Neuronal stem cell (in vitro differentiated cells): ENCODE data around the gene PDPR.
"Not testable (repeated sequence)": the region's sequence is repeated elsewhere in the genome, so short reads cannot be mapped to it uniquely, and the experiment has no call there.

Source experiments
- DNase-seq: peaks from one replicate; pipeline ENCODE4 v3.0.0-alpha.2; 2013; ENCODE audit warnings: low spot score
- H2AFZ ChIP-seq: one replicate; pipeline ENCODE4 v1.6.1; 2013; ENCODE audit warnings: mild to moderate bottlenecking, low read length, inconsistent platforms
- H2AK5ac ChIP-seq: 2 replicates; pipeline ENCODE4 v1.6.1; 2013; ENCODE audit warnings: low read depth, mild to moderate bottlenecking, inconsistent platforms, low read length, moderate library complexity, mixed read lengths
- H2BK120ac ChIP-seq: 2 replicates; pipeline ENCODE4 v1.6.1; 2013; ENCODE audit warnings: low read depth, mild to moderate bottlenecking, inconsistent platforms, low read length, moderate library complexity, mixed read lengths
- H2BK12ac ChIP-seq: one replicate; pipeline ENCODE4 v1.6.1; 2013; ENCODE audit warnings: low read length, inconsistent platforms
- H2BK15ac ChIP-seq: 2 replicates; pipeline ENCODE4 v1.6.1; 2013; ENCODE audit warnings: mild to moderate bottlenecking, low read length, inconsistent platforms, mixed read lengths
- H2BK5ac ChIP-seq: one replicate; pipeline ENCODE4 v1.6.1; 2013; ENCODE audit warnings: inconsistent platforms, mild to moderate bottlenecking, low read length, moderate library complexity
- H3K14ac ChIP-seq: one replicate; pipeline ENCODE4 v1.6.1; 2013; ENCODE audit warnings: low read length, inconsistent platforms
- H3K18ac ChIP-seq: 2 replicates; pipeline ENCODE4 v1.6.1; 2013; ENCODE audit warnings: low read length, inconsistent platforms
- H3K23ac ChIP-seq: 2 replicates; pipeline ENCODE4 v1.6.1; 2013; ENCODE audit warnings: low read depth, mild to moderate bottlenecking, mixed read lengths, low read length, inconsistent platforms; ENCODE audit not compliant: poor library complexity
- H3K27ac ChIP-seq: replicated peaks from 3 replicates; pipeline ENCODE4 v1.5.1; 2013; ENCODE audit warnings: low read length, inconsistent platforms
- H3K27me3 ChIP-seq, 3 experiments: 2 replicates each; pipeline ENCODE4 v1.6.1; 2013; ENCODE audit warnings: low read length in 3 of 3, mild to moderate bottlenecking in 2 of 3, inconsistent platforms in 1 of 3, low read depth in 1 of 3, mixed read lengths in 1 of 3, moderate library complexity in 1 of 3; ENCODE audit not compliant: control insufficient read depth in 3 of 3, insufficient read depth in 3 of 3
- H3K36me3 ChIP-seq, 2 donors: replicated peaks in 1 of 2; 2 replicates each; pipeline ENCODE4 v1.6.1; 2013; ENCODE audit warnings: low read length in 2 of 2; ENCODE audit not compliant: control insufficient read depth in 2 of 2, insufficient read depth in 2 of 2
- H3K4ac ChIP-seq: 2 replicates; pipeline ENCODE4 v1.6.1; 2013; ENCODE audit warnings: inconsistent platforms, mild to moderate bottlenecking, low read length, moderate library complexity
- H3K4me1 ChIP-seq, 2 donors: 1 replicate in 1 of 2; 2 replicates in 1 of 2; pipeline ENCODE4 v1.6.1; 2013; ENCODE audit warnings: low read length in 2 of 2, low read depth in 1 of 2; ENCODE audit not compliant: control insufficient read depth in 2 of 2, insufficient read depth in 1 of 2
- H3K4me2 ChIP-seq: one replicate; pipeline ENCODE4 v1.6.1; 2013; ENCODE audit warnings: mild to moderate bottlenecking, low read length, inconsistent platforms; ENCODE audit not compliant: insufficient read depth, poor library complexity, severe bottlenecking
- H3K4me3 ChIP-seq, 2 donors: 2 replicates each; pipeline ENCODE4 v1.5.1; 2013; ENCODE audit warnings: low read length in 2 of 2, mild to moderate bottlenecking in 2 of 2, inconsistent platforms in 1 of 2, moderate library complexity in 1 of 2
- H3K79me1 ChIP-seq: one replicate; pipeline ENCODE4 v1.6.1; 2013; ENCODE audit warnings: low read depth, mild to moderate bottlenecking, inconsistent platforms, low read length, moderate library complexity
- H3K9ac ChIP-seq: one replicate; pipeline ENCODE4 v1.6.1; 2013; ENCODE audit warnings: mild to moderate bottlenecking, low read depth, low read length, inconsistent platforms; ENCODE audit not compliant: poor library complexity
- H3K9me3 ChIP-seq, 2 donors: replicated peaks in 1 of 2; 2 replicates each; pipeline versions ENCODE3 to v1.6.1; 2013; ENCODE audit warnings: low read length in 2 of 2, mild to moderate bottlenecking in 2 of 2, inconsistent platforms in 1 of 2, low read depth in 1 of 2, mixed read lengths in 1 of 2, moderate library complexity in 1 of 2; ENCODE audit not compliant: control insufficient read depth in 2 of 2, insufficient read depth in 1 of 2
- H4K8ac ChIP-seq: one replicate; pipeline ENCODE4 v1.6.1; 2013; ENCODE audit warnings: low read depth, mild to moderate bottlenecking, inconsistent platforms, low read length, moderate library complexity
- H4K91ac ChIP-seq: one replicate; pipeline ENCODE4 v1.6.1; 2013; ENCODE audit warnings: low read length, low read depth, mild to moderate bottlenecking, inconsistent platforms; ENCODE audit not compliant: poor library complexity
- WGBS, 2 donors: extraction: QIAGEN DNeasy Blood & Tissue Kit; methylation state at CpG; one replicate each; pipeline ENCODE4 v1.1.7; 2013; ENCODE audit warnings: missing lambda C conversion rate in 2 of 2, mixed read lengths in 1 of 2; ENCODE audit not compliant: insufficient read length in 2 of 2, insufficient replicate concordance in 1 of 2; ENCODE audit errors: extremely low coverage in 2 of 2; 5-methylcytosine and 5-hydroxymethylcytosine counted together

PDPR gene

DNA sequence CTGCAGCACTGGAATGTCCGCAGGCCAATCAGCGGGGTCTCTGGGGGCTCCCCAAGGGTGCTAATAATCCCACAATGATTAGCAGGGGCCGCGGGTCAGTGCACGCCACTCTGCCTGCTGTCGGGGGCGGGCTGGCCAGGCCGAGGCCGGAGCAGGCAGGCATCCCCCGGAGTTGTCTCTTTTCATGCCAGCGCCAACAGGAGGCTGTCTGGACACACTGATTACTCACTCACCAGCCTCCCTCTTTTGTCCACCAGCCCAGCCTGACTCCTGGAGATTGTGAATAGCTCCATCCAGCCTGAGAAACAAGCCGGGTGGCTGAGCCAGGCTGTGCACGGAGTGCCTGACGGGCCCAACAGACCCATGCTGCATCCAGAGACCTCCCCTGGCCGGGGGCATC, 59.8 kb downstream of the PDPR start:
- not testable (repeated sequence) for H3K36me3 ChIP-seq, H3K9ac ChIP-seq, H3K27ac ChIP-seq, DNase-seq, H2AK5ac ChIP-seq, H3K23ac ChIP-seq, H2BK12ac ChIP-seq, H3K9me3 ChIP-seq, H4K8ac ChIP-seq, H4K91ac ChIP-seq, H3K27me3 ChIP-seq, H3K79me1 ChIP-seq, H2BK120ac ChIP-seq, H3K14ac ChIP-seq, H3K4me1 ChIP-seq, H2BK15ac ChIP-seq, H3K4me2 ChIP-seq, H2BK5ac ChIP-seq, H3K4ac ChIP-seq, H3K4me3 ChIP-seq, H3K18ac ChIP-seq
- peak overlapping the region; percentile 73 for H2AFZ ChIP-seq
- WGBS, 2 donors = no CpG with 5 or more reads among the region's 15 CpGs

DNA sequence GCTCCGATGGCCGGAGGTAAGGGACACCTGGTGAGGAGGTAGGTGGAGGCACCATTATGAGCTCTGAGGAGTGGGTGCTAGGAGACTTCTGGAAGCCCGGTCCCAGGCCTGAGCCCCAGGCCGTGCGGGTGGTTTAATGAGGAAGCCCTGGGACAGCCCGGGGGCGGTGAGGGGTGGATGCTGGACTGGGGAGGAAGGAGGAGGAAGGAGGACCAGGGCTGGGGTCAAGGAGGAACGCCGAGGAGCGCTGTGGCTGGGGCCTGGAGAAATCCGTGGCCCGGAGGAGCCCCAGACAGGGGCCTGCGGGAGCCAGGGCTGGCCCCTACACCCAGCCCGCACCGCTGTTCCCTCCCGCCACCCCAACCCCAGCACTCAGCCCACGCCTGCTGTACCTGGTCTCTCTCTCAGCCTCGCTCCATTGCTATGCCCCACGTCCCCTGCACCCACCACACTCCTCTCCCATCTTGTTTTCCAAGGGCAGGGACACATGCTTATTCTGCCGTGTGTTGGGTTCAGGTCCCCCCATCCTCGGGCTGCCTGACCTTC, 60.3 kb downstream of the PDPR start:
- H2BK120ac ChIP-seq, H3K36me3 ChIP-seq, DNase-seq, H3K4me1 ChIP-seq, H2AK5ac ChIP-seq, H4K91ac ChIP-seq, H3K27me3 ChIP-seq, H3K4ac ChIP-seq, H3K79me1 ChIP-seq, H2BK5ac ChIP-seq, H3K23ac ChIP-seq, H3K4me3 ChIP-seq, H3K4me2 ChIP-seq, H3K18ac ChIP-seq, H3K14ac ChIP-seq, H3K9me3 ChIP-seq, H2AFZ ChIP-seq, H3K9ac ChIP-seq, H4K8ac ChIP-seq, H2BK15ac ChIP-seq, H2BK12ac ChIP-seq, H3K27ac ChIP-seq: not testable (repeated sequence)
- WGBS, 2 donors = no CpG with 5 or more reads among the region's 21 CpGs

DNA sequence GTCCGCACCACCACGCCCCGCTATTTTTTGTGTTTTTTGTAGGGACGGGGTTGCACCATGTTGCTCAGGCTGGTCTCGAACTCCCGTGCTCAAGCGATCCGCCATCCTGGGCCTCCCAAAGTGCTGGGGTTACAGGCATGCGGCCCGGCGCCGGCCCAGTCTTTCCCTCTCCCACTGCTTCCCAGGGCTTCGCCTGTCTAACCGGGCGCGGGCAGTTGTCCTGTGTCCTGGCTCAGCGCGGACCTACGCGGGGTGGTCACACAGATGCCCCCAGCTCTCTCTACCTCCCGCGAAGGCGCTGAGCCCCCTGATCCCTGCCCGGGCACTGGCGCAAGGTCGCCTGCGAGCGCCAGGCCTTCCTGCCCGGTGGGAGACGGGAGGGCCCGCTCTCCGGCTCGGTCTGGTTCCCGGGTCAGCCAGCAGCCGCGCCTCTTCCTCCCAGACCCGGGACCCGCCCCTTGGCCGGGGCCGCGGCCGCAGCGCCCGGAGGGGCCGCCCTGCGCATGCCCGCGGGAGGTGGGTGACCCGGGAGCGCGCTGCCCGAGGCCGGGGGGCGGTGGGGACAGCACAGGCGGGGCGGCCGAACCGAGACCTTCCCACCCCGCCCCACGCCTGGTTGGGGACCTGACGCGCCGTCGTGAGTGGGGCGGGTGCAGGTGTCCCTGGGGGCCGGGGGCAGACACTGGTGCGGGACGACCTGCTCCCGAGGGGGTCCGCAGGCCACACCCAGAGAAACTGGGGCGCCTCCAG, 73.9 kb downstream of the PDPR start:
- H3K27ac ChIP-seq = not testable (repeated sequence)

DNA sequence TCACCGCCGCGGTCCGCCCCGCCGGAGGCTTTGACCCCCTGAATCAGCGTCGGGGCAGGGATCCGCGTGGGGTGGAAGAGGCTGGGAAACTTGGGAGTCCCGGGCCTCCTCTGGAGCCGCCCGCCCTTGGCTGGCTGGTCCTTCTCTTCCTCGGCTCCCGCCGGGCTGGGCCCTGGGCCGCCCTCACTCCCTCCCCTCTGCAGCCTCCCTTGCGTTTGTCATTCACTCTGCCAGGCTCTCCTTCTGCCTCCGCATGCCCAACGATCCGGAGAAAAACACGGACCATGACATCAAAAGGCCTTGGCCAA, 74.4 kb downstream of the PDPR start:
- H4K91ac ChIP-seq = not testable (repeated sequence)

More for the DNA sequence above, 73.9 kb downstream of the PDPR start:
- not testable (repeated sequence) for H3K79me1 ChIP-seq, H3K36me3 ChIP-seq, H2AK5ac ChIP-seq, H2BK12ac ChIP-seq, H3K4me1 ChIP-seq, H3K14ac ChIP-seq, H3K27me3 ChIP-seq, H3K18ac ChIP-seq, H3K4ac ChIP-seq, DNase-seq, H2BK120ac ChIP-seq, H2BK15ac ChIP-seq, H2BK5ac ChIP-seq, H3K9me3 ChIP-seq, H3K23ac ChIP-seq, H3K9ac ChIP-seq, H4K91ac ChIP-seq, H2AFZ ChIP-seq
- peak overlapping the region; percentile 43 for H4K8ac ChIP-seq
- peak overlapping the region; percentile 18 for H3K4me2 ChIP-seq
- peak overlapping the region in 1 of 2 donors; percentile 74 for H3K4me3 ChIP-seq
- whole genome bisulfite sequencing, 2 donors = no CpG with 5 or more reads among the region's 71 CpGs

More for the DNA sequence above, 74.4 kb downstream of the PDPR start:
- not testable (repeated sequence) for H3K9ac ChIP-seq, H3K4ac ChIP-seq, H3K27me3 ChIP-seq, H2AK5ac ChIP-seq, H2BK120ac ChIP-seq, H3K9me3 ChIP-seq, H3K4me1 ChIP-seq, H3K14ac ChIP-seq, H4K8ac ChIP-seq, H2BK12ac ChIP-seq, H3K27ac ChIP-seq, H3K23ac ChIP-seq, H3K79me1 ChIP-seq, H2BK15ac ChIP-seq, H3K18ac ChIP-seq, H2BK5ac ChIP-seq, DNase-seq, H3K36me3 ChIP-seq, H2AFZ ChIP-seq
- no CpG with 5 or more reads among the region's 22 CpGs for WGBS, 2 donors
- Histone ChIP-seq H3K4me3 (peak overlapping the region in 1 of 2 donors; percentile 74), H3K4me2 (peak overlapping the region; percentile 18)
